Tibial nerve (tissue), 4 donors: Measurements from ENCODE around the gene DMKN. TPM values are rescaled to one million over a fixed set of nuclear protein-coding genes. Genes with fewer than 3 reads are reported as not detected.

Experiments used
- DNase-seq, 2 donors: peaks; one replicate each; pipeline ENCODE4 v3.0.0-alpha.2; 2019; ENCODE audit warnings: low spot score in 2 of 2
- H3K27ac ChIP-seq, 4 donors: fragments of 200-600 bp; sonication (generic) in 3 of 4; one replicate each; pipeline ENCODE4 v1.5.1; 2017 to 2019; ENCODE audit warnings: mild to moderate bottlenecking in 1 of 4
- H3K27me3 ChIP-seq, 2 donors: fragments of 200-600 bp; sonication (generic) in 1 of 2; one replicate each; pipeline versions ENCODE4 v1.5.1 to v1.6.0; 2017 to 2019
- H3K36me3 ChIP-seq, 3 donors: fragments of 200-600 bp; sonication (generic); one replicate each; pipeline ENCODE4 v1.5.1; 2018 to 2019
- H3K4me1 ChIP-seq, 4 donors: fragments of 200-600 bp; sonication (generic) in 3 of 4; one replicate each; pipeline ENCODE4 v1.5.1; 2017 to 2019
- H3K4me3 ChIP-seq, 4 donors: fragments of 200-600 bp; sonication (generic) in 3 of 4; one replicate each; pipeline ENCODE4 v1.5.1; 2017 to 2019; ENCODE audit warnings: mild to moderate bottlenecking in 1 of 4, moderate library complexity in 1 of 4
- H3K9me3 ChIP-seq, 4 donors: fragments of 200-600 bp; sonication (generic) in 3 of 4; one replicate each; pipeline ENCODE4 v1.5.1; 2017 to 2019
- CTCF ChIP-seq, 5 experiments: fragments of 200-600 bp in 3 of 5; fragments of 450-650 bp in 2 of 5; sonication (generic) in 3 of 5; IDR thresholded peaks; one replicate each; pipeline ENCODE4 v1.5.1; 2016 to 2019; ENCODE audit warnings: antibody characterized with exemption in 5 of 5, mild to moderate bottlenecking in 3 of 5, moderate library complexity in 2 of 5
- EP300 ChIP-seq, 2 donors: sonication (generic); formaldehyde crosslinking; IDR thresholded peaks; one replicate each; pipeline ENCODE4 v1.6.1; 2017; ENCODE audit warnings: antibody characterized with exemption in 2 of 2, mild to moderate bottlenecking in 1 of 2
- POLR2A ChIP-seq, 2 donors: fragments of 450-650 bp; IDR thresholded peaks; one replicate each; pipeline ENCODE4 v1.6.1; 2017; ENCODE audit warnings: antibody characterized with exemption in 2 of 2, mild to moderate bottlenecking in 2 of 2, moderate library complexity in 2 of 2
- WGBS, 2 donors: methylation state at CpG; one replicate each; pipeline ENCODE4 v1.1.5; 2018; 5-methylcytosine and 5-hydroxymethylcytosine counted together
- total RNA-seq, 4 donors: library from RNA; depleted of rRNA; stranded (reverse); fragments of >200 nt; gene quantifications; one replicate each; pipeline ENCODE4 v1.1.0, GENCODE V29; 2016

Gene DMKN
- total RNA-seq, 4 donors from 2014 or later: 8.2 to 33.5 (median 26.5) TPM

- Histone ChIP-seq H3K9me3 (no peaks in the 10 kb centered on the region), H3K4me3 (no peak overlapping the region), H3K27ac (no peak overlapping the region), H3K36me3 (no peaks in the 10 kb centered on the region), H3K27me3 (no peaks in the 10 kb centered on the region), H3K4me1 (peaks cover 0 to 7% (median 2%) of the 10 kb centered on the region in 4 donors)
- TF ChIP-seq CTCF (IDR thresholded peaks at IDR 0.05): no peak
- DNase-seq: no peak
- 80 to 83% methylated on average over 9 of the region's 9 CpGs for WGBS, 2 donors
Observed at GRCh38 chr19:35498984-35499527, 14.4 kb downstream of the DMKN start.

DNA sequence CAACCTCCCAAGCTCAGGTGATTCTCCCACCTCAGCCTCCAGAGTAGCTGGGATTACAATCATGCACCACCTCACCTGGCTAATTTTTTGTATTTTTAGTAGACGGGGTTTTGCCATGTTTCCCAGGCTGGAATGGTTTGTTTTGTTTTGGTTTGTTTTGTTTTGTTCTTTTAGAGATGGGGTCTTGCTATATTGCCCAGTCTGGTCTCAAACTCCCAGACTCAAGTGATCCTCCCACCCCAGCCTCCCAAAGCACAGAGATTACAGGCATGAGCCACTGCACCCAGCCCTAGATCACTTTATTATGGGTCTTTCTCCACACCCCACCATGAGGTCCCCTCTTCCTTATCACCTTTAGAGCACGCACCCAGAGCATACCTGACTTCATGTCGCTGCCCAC is 15.2 kb downstream of the DMKN start:
- Histone ChIP-seq H3K27ac (no peak overlapping the region), H3K27me3 (no peaks in the 10 kb centered on the region), H3K4me3 (no peak overlapping the region), H3K4me1 (peaks cover 0 to 7% (median 2%) of the 10 kb centered on the region in 4 donors), H3K9me3 (no peaks in the 10 kb centered on the region), H3K36me3 (no peaks in the 10 kb centered on the region)
- no peak for DNase-seq
- WGBS, 2 donors: 69 to 84% methylated on average over 3 of the region's 3 CpGs
- TF ChIP-seq EP300 (IDR thresholded peaks at IDR 0.05): no peak
- TF ChIP-seq CTCF (IDR thresholded peaks at IDR 0.05): no peak
- TF ChIP-seq POLR2A (IDR thresholded peaks at IDR 0.05): no peak

DNA sequence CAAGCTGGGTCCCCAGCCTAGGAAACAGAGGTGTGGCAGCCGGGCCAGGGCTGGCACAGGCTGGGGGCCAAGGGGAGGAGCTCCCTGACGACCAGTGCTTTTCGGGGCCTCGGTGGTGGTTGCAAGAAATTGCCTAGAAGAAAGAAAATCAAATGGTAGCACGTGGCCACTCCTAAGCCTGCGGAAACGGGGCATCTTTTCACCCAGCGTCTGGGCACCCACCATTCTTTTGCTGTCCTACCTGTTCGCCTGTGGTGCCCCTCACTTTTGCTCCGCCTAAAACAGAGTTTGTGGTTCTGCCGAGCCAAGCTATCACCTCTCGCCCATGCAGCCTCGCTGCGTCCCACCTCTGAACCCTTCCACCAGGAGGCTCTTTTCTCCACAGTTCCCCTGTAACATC is 16.0 kb downstream of the DMKN start:
- H3K4me3 ChIP-seq: no peak overlapping the region
- no peak for DNase-seq
- H3K9me3 ChIP-seq: no peaks in the 10 kb centered on the region
- H3K36me3 ChIP-seq: no peaks in the 10 kb centered on the region
- 78% methylated on average over 14 of the region's 14 CpGs for WGBS, 2 donors
- H3K27me3 ChIP-seq: peaks cover 0 to 1% of the 10 kb centered on the region in 2 donors
- H3K27ac ChIP-seq: no peak overlapping the region
- H3K4me1 ChIP-seq: peaks cover 0 to 7% (median 2%) of the 10 kb centered on the region in 4 donors
- TF ChIP-seq POLR2A (IDR thresholded peaks at IDR 0.05): no peak

DNA sequence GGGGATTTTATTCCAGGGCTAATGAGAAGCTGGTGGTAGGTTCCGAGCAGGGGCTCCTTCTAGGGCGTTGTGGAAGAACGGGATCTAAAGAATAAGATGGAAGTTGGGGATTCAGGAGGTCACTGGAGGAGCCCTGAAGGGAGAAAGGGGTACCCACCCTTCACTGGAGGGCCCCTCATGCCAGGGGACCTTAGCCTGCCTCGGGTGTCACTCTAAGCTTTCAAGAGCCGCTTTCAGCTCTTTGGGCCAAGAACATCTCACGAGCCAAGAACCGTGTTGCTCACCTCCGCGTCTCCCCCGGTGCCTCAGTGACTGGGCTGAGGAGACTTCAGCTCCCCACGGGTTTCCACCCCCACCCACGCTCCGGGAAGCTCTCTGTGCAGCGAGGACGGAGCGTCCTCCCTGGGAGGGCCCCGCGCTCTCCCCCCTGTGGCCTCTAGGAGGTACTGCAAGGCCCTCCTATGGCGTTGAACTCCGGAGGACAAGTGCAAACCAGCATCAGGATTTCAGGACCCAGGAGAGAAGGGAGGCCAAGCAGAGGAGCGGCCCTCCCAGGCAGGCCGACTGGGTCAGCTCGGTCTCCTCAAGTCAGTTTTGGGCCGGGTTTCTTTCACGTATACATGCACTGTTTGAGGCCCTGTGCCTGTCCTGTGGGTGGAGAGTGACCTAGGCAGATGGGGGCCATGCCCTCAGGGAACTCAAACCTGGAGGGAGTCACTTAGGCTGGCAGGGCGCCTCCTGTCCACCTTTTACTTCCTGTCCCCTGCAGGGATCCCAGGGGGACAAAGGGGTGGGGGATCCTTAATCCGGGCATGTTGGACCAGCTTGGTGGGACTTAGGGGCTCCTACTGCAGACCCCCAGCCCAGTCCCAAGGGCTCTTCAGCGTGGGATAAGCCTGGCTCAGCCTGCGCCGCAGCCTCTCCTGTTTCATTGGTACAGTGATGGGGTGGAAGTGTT is 18.1 kb downstream of the DMKN start:
- DNase-seq: peak in 1 of 2 donors; percentile 48
- WGBS, 2 donors: 20 to 29% methylated on average over 21 to 28 of the region's 30 CpGs
- peak; percentile 92 to 99 (median 96) for TF ChIP-seq CTCF (IDR thresholded peaks at IDR 0.05)
- no peak for TF ChIP-seq EP300 (IDR thresholded peaks at IDR 0.05)
- Histone ChIP-seq H3K27me3 (peaks cover 0 to 21% of the 10 kb centered on the region in 2 donors), H3K4me3 (no peak overlapping the region), H3K27ac (no peak overlapping the region), H3K4me1 (peaks cover 0 to 7% (median 2%) of the 10 kb centered on the region in 4 donors), H3K36me3 (no peaks in the 10 kb centered on the region), H3K9me3 (no peaks in the 10 kb centered on the region)

GRCh38 chr19:35493971-35494370 is 19.5 kb downstream of the DMKN start:
- peaks cover 0 to 33% of the 10 kb centered on the region in 2 donors for H3K27me3 ChIP-seq
- H3K4me1 ChIP-seq: peaks cover 0 to 7% (median 2%) of the 10 kb centered on the region in 4 donors
- no peaks in the 10 kb centered on the region for H3K36me3 ChIP-seq
- TF ChIP-seq POLR2A (IDR thresholded peaks at IDR 0.05) (no peak), CTCF (IDR thresholded peaks at IDR 0.05) (no peak)
- WGBS, 2 donors: 78 to 80% methylated on average over 7 to 9 of the region's 9 CpGs
- H3K4me3 ChIP-seq: no peak overlapping the region
- H3K27ac ChIP-seq: no peak overlapping the region
- no peaks in the 10 kb centered on the region for H3K9me3 ChIP-seq
- DNase-seq: no peak
